IMR-90 (cell line): ENCODE data around the gene MEF2D. TPM values are rescaled to one million over a fixed set of nuclear protein-coding genes. Genes with fewer than 3 reads are reported as not detected.

Source experiments
- ATAC-seq: fragments of 200-7000 bp; cut with Tn5 transposase; 2 replicates; pipeline ENCODE4 v1.9.1; 2020; ENCODE audit warnings: low read depth, mild to moderate bottlenecking, moderate library complexity
- BruUV-seq: library from RNA; stranded (reverse); fragments of 400-500 nt; replicated peaks from 2 replicates; lab custom pipeline; 2021; lab: Mats Ljungman, UMichigan
- CTCF ChIA-PET: fragments of 300-600 bp; formaldehyde crosslinking; extraction: SDS; loops from one replicate; lab custom pipeline; 2021; ENCODE audit warnings: antibody characterized with exemption; lab: Yijun Ruan, JAX
- POLR2A ChIA-PET: fragments of 300-600 bp; sonication (Branson Sonifier 250); formaldehyde crosslinking; loops from one replicate; lab custom pipeline; 2022; ENCODE audit warnings: antibody characterized with exemption; ENCODE audit not compliant: unreplicated experiment; lab: Charles Lee
- DNase-seq: peaks from one replicate; pipeline ENCODE4 v3.0.0; 2013
- H2AFZ ChIP-seq: replicated peaks from 2 replicates; pipeline ENCODE3; 2013; ENCODE audit warnings: low read length, mild to moderate bottlenecking; ENCODE audit not compliant: poor library complexity
- H2AK5ac ChIP-seq: 2 replicates; pipeline ENCODE4 v1.6.1; 2013; ENCODE audit warnings: low read depth, low read length, inconsistent platforms
- H2AK9ac ChIP-seq: replicated peaks from 2 replicates; pipeline ENCODE3; 2013; ENCODE audit warnings: mild to moderate bottlenecking, low read depth, low read length, moderate library complexity; ENCODE audit not compliant: poor library complexity
- H2BK120ac ChIP-seq: 2 replicates; pipeline ENCODE4 v1.6.1; 2013; ENCODE audit warnings: low read depth, low read length, inconsistent platforms
- H2BK15ac ChIP-seq: 3 replicates; pipeline ENCODE4 v1.6.1; 2013; ENCODE audit warnings: low read depth, low read length, inconsistent platforms
- H2BK20ac ChIP-seq: 2 replicates; pipeline ENCODE4 v1.6.1; 2013; ENCODE audit warnings: low read depth, mild to moderate bottlenecking, inconsistent platforms, low read length, moderate library complexity
- H2BK5ac ChIP-seq: 2 replicates; pipeline ENCODE4 v1.6.1; 2013; ENCODE audit warnings: mild to moderate bottlenecking, low read depth, low read length, inconsistent platforms; ENCODE audit not compliant: poor library complexity, severe bottlenecking
- H3K14ac ChIP-seq: replicated peaks from 2 replicates; pipeline ENCODE4 v1.6.1; 2013; ENCODE audit warnings: low read depth, low read length, inconsistent platforms
- H3K18ac ChIP-seq: 2 replicates; pipeline ENCODE4 v1.6.1; 2013; ENCODE audit warnings: low read depth, low read length, control low read depth
- H3K23ac ChIP-seq: 2 replicates; pipeline ENCODE4 v1.6.1; 2013; ENCODE audit warnings: low read depth, low read length, inconsistent platforms
- H3K27ac ChIP-seq: 2 replicates; pipeline ENCODE4 v1.5.1; 2013; ENCODE audit warnings: mild to moderate bottlenecking, control low read depth, low read length; ENCODE audit not compliant: insufficient read depth
- H3K27me3 ChIP-seq: 2 replicates; pipeline ENCODE4 v1.6.1; 2013; ENCODE audit warnings: low read length; ENCODE audit not compliant: control insufficient read depth, insufficient read depth
- H3K36me3 ChIP-seq: 2 replicates; pipeline ENCODE4 v1.6.1; 2013; ENCODE audit warnings: low read length, mixed read lengths; ENCODE audit not compliant: control insufficient read depth, insufficient read depth
- H3K4ac ChIP-seq: 2 replicates; pipeline ENCODE4 v1.6.1; 2013; ENCODE audit warnings: low read depth, low read length, inconsistent platforms
- H3K4me1 ChIP-seq: 2 replicates; pipeline ENCODE4 v1.6.1; 2013; ENCODE audit warnings: low read length, mixed read lengths; ENCODE audit not compliant: control insufficient read depth, insufficient read depth
- H3K4me2 ChIP-seq: 2 replicates; pipeline ENCODE4 v1.6.1; 2013; ENCODE audit warnings: low read depth, mild to moderate bottlenecking, control low read depth, low read length, moderate library complexity
- H3K4me3 ChIP-seq: 2 replicates; pipeline ENCODE4 v1.5.1; 2013; ENCODE audit warnings: low read depth, mild to moderate bottlenecking, control low read depth, low read length, moderate library complexity; ENCODE audit not compliant: insufficient read depth
- H3K56ac ChIP-seq: 2 replicates; pipeline ENCODE4 v1.6.1; 2013; ENCODE audit warnings: low read length, inconsistent platforms; ENCODE audit not compliant: insufficient read depth; ENCODE audit errors: extremely low read depth
- H3K79me1 ChIP-seq, 2 experiments: 2 replicates each; pipeline ENCODE4 v1.6.1; 2013; ENCODE audit warnings: low read length in 2 of 2, inconsistent platforms in 1 of 2, low read depth in 1 of 2
- H3K9ac ChIP-seq: 2 replicates; pipeline ENCODE4 v1.6.1; 2013; ENCODE audit warnings: low read depth, low read length, control low read depth
- H3K9me1 ChIP-seq: 2 replicates; pipeline ENCODE4 v1.6.1; 2013; ENCODE audit warnings: low read length, inconsistent platforms; ENCODE audit not compliant: insufficient read depth
- H3K9me3 ChIP-seq: 2 replicates; pipeline ENCODE4 v1.6.1; 2013; ENCODE audit warnings: low read length; ENCODE audit not compliant: control insufficient read depth, insufficient read depth
- H4K20me1 ChIP-seq: 2 replicates; pipeline ENCODE4 v1.6.1; 2013; ENCODE audit warnings: low read length, inconsistent platforms; ENCODE audit not compliant: insufficient read depth
- H4K5ac ChIP-seq: 2 replicates; pipeline ENCODE4 v1.6.1; 2013; ENCODE audit warnings: mild to moderate bottlenecking, low read depth, low read length, control low read depth
- H4K8ac ChIP-seq, 2 experiments: 2 replicates each; pipeline ENCODE4 v1.6.1; 2013; ENCODE audit warnings: low read depth in 2 of 2, low read length in 2 of 2, control low read depth in 1 of 2, inconsistent platforms in 1 of 2
- H4K91ac ChIP-seq: 2 replicates; pipeline ENCODE4 v1.6.1; 2013; ENCODE audit warnings: low read depth, low read length, inconsistent platforms; ENCODE audit not compliant: insufficient read depth
- BHLHE40 ChIP-seq: fragments of 150-350 bp; IDR thresholded peaks from 2 replicates; pipeline ENCODE4 v1.6.1; 2016; ENCODE audit warnings: mild to moderate bottlenecking, low read depth, low read length
- CEBPB ChIP-seq: IDR thresholded peaks from 2 replicates; pipeline ENCODE4 v1.6.1; 2012; ENCODE audit warnings: low read depth, low read length, improper control_type of control experiment
- CHD1 ChIP-seq: IDR thresholded peaks from 2 replicates; pipeline ENCODE4 v1.6.1; 2012; ENCODE audit warnings: low read depth, low read length, improper control_type of control experiment
- ELK1 ChIP-seq: fragments of 150-350 bp; IDR thresholded peaks from 2 replicates; pipeline ENCODE4 v1.6.1; 2016; ENCODE audit warnings: low read depth, mild to moderate bottlenecking, low read length, moderate library complexity, borderline replicate concordance
- FOS ChIP-seq: fragments of 150-350 bp; IDR thresholded peaks from 2 replicates; pipeline ENCODE4 v1.6.1; 2016; ENCODE audit warnings: low read depth, low read length
- MAFK ChIP-seq: IDR thresholded peaks from 2 replicates; pipeline ENCODE4 v1.6.1; 2012; ENCODE audit warnings: low read depth, low read length, improper control_type of control experiment
- MAZ ChIP-seq: IDR thresholded peaks from 2 replicates; pipeline ENCODE4 v1.6.1; 2012; ENCODE audit warnings: low read depth, mild to moderate bottlenecking, low read length, improper control_type of control experiment, moderate library complexity, borderline replicate concordance
- MXI1 ChIP-seq: IDR thresholded peaks from 2 replicates; pipeline ENCODE4 v1.6.1; 2012; ENCODE audit warnings: low read depth, mild to moderate bottlenecking, low read length, moderate library complexity, borderline replicate concordance
- NFE2L2 ChIP-seq: fragments of 150-350 bp; IDR thresholded peaks from 2 replicates; pipeline ENCODE4 v1.6.1; 2016; ENCODE audit warnings: low read depth, mild to moderate bottlenecking, low read length
- POLR2A ChIP-seq: IDR thresholded peaks from 2 replicates; pipeline ENCODE4 v1.6.1; 2012; ENCODE audit warnings: mild to moderate bottlenecking, low read depth, low read length
- RAD21 ChIP-seq: IDR thresholded peaks from 2 replicates; pipeline ENCODE4 v1.6.1; 2012; ENCODE audit warnings: low read length, improper control_type of control experiment
- RCOR1 ChIP-seq: IDR thresholded peaks from 2 replicates; pipeline ENCODE4 v1.6.1; 2012; ENCODE audit warnings: mild to moderate bottlenecking, low read length, improper control_type of control experiment; ENCODE audit not compliant: insufficient replicate concordance
- RFX5 ChIP-seq: IDR thresholded peaks from 2 replicates; pipeline ENCODE4 v1.8.0; 2012; ENCODE audit warnings: low read depth, mild to moderate bottlenecking, low read length, moderate library complexity
- SMC3 ChIP-seq: fragments of 150-350 bp; IDR thresholded peaks from 2 replicates; pipeline ENCODE4 v1.6.1; 2016; ENCODE audit warnings: low read depth, mild to moderate bottlenecking, antibody characterized with exemption, low read length, moderate library complexity
- WGBS, 2 experiments: methylation state at CpG; one replicate each; pipeline versions ENCODE4 v1.1.5 to v1.1.7; 2013; ENCODE audit warnings: missing lambda C conversion rate in 2 of 2; ENCODE audit not compliant: insufficient read length in 1 of 2; ENCODE audit errors: extremely low coverage in 2 of 2; 5-methylcytosine and 5-hydroxymethylcytosine counted together
- dilution Hi-C: fragments of 300-500 bp; cut with HindIII; formaldehyde crosslinking; loops from one replicate; pipeline ENCODE4 v1.14.3; 2018; ENCODE audit warnings: low sequenced_read_pairs; ENCODE audit not compliant: unreplicated experiment
- in situ Hi-C: fragments of 300-500 bp; cut with MboI; formaldehyde crosslinking; loops from 3 replicates; pipeline ENCODE4 v1.14.3; 2019; ENCODE audit warnings: low sequenced_read_pairs, inconsistent platforms, mixed read lengths
- intact Hi-C: fragments of 100-400 bp; cut with micrococcal nuclease; formaldehyde crosslinking; loops from 2 replicates; pipeline ENCODE4 v1.10.0; 2022
- polyA plus RNA-seq, 3 experiments: library from polyadenylated mRNA; depleted of rRNA; stranded (reverse); fragments of >200 nt; gene quantifications; 2 replicates each; pipeline ENCODE4 v1.2.3, GENCODE V29; 2012; ENCODE audit warnings: low replicate concordance in 1 of 3
- total RNA-seq: library from RNA; depleted of rRNA; stranded (reverse); fragments of >200 nt; gene quantifications from 2 replicates; pipeline ENCODE4 v1.2.3, GENCODE V29; 2012
- TF ChIP-seq, protein P1 (sequence below): conservative IDR thresholded peaks from 2 replicates; pipeline ENCODE4 v1.5.1; 2012; ENCODE audit warnings: mild to moderate bottlenecking, low read depth, low read length, improper control_type of control experiment
- TF ChIP-seq, protein P2 (sequence below): fragments of 150-350 bp; IDR thresholded peaks from 2 replicates; pipeline ENCODE4 v1.6.1; 2017; ENCODE audit warnings: mild to moderate bottlenecking, antibody characterized with exemption, low read length, low read depth

MEF2D gene
- total and polyA plus RNA-seq, 2 of the 4 experiments (the other 2 are of a cell fraction): 2.9 to 20.0 TPM

DNA sequence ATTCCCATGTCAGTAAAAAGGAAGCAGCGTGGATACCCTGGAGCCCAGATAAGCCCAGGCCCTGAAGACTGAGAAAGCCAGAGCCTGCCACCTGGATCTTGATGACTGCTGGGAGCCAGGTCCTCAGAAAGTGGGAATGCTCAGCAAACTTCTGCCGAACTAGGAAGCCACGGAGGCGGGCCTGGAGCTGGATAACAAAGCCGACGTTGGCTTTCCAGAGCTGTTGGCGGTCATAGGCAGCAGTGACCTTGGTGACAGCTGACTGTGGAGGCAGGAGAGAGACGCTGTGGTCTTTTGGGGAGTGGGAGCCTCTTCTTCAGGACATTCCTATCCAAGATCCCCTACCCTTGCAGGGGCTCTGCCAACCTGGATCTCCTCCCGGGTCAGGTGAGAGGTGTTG lies 47.4 kb upstream of the MEF2D start:
- no peak overlapping the region for H3K4ac ChIP-seq
- no peak overlapping the region for H2BK5ac ChIP-seq
- DNase-seq (no peak), ATAC-seq (no peak)
- 100% methylated on average over 1 of the region's 9 CpGs; no CpG with 5 or more reads in 1 of the 2 experiments for WGBS, 2 experiments
- no peaks in the 10 kb centered on the region for H3K9me3 ChIP-seq
- no peak overlapping the region for H2AK9ac ChIP-seq
- H3K4me2 ChIP-seq: no peak overlapping the region
- peaks cover 0 to 16% of the 10 kb centered on the region in 2 experiments; a peak in 2 of 4 replicates for H3K79me1 ChIP-seq
- H2BK120ac ChIP-seq: no peak overlapping the region
- no peak overlapping the region for H3K4me3 ChIP-seq
- no peak overlapping the region for H3K27ac ChIP-seq
- H4K91ac ChIP-seq: no peak overlapping the region
- in situ Hi-C loops (no loop called here), intact Hi-C loops (no loop called here), dilution Hi-C loops (no loop called here)
- no peaks in the 10 kb centered on the region for H4K20me1 ChIP-seq
- H3K4me1 ChIP-seq: no peaks in the 10 kb centered on the region
- peaks cover 13% of the 10 kb centered on the region for H3K9me1 ChIP-seq
- BruUV-seq: no TSS peak
- no peak overlapping the region for H3K23ac ChIP-seq
- H3K56ac ChIP-seq: no peak overlapping the region
- H3K9ac ChIP-seq: no peak overlapping the region
- H3K27me3 ChIP-seq: no peaks in the 10 kb centered on the region
- H3K14ac ChIP-seq: no peak overlapping the region
- H3K36me3 ChIP-seq: peaks cover 14% of the 10 kb centered on the region
- H2BK15ac ChIP-seq: no peak overlapping the region
- no peak overlapping the region for H4K8ac ChIP-seq
- ChIA-PET CTCF (no interaction called here), POLR2A (no interaction called here)
- TF ChIP-seq MXI1 (no peak), ELK1 (no peak), CEBPB (no peak), FOS (no peak), CHD1 (no peak), NFE2L2 (no peak), BHLHE40 (no peak), POLR2A (no peak), MAFK (no peak), SMC3 (no peak), RCOR1 (no peak), RFX5 (no peak), RAD21 (no peak), MAZ (no peak)
- TF ChIP-seq, protein P1, sequence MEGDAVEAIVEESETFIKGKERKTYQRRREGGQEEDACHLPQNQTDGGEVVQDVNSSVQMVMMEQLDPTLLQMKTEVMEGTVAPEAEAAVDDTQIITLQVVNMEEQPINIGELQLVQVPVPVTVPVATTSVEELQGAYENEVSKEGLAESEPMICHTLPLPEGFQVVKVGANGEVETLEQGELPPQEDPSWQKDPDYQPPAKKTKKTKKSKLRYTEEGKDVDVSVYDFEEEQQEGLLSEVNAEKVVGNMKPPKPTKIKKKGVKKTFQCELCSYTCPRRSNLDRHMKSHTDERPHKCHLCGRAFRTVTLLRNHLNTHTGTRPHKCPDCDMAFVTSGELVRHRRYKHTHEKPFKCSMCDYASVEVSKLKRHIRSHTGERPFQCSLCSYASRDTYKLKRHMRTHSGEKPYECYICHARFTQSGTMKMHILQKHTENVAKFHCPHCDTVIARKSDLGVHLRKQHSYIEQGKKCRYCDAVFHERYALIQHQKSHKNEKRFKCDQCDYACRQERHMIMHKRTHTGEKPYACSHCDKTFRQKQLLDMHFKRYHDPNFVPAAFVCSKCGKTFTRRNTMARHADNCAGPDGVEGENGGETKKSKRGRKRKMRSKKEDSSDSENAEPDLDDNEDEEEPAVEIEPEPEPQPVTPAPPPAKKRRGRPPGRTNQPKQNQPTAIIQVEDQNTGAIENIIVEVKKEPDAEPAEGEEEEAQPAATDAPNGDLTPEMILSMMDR: no peak
- TF ChIP-seq, protein P2, sequence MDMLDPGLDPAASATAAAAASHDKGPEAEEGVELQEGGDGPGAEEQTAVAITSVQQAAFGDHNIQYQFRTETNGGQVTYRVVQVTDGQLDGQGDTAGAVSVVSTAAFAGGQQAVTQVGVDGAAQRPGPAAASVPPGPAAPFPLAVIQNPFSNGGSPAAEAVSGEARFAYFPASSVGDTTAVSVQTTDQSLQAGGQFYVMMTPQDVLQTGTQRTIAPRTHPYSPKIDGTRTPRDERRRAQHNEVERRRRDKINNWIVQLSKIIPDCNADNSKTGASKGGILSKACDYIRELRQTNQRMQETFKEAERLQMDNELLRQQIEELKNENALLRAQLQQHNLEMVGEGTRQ: no peak
- H4K5ac ChIP-seq: no peak overlapping the region
- no peak overlapping the region for H2AK5ac ChIP-seq
- no peak overlapping the region for H2BK20ac ChIP-seq
- H3K18ac ChIP-seq: no peak overlapping the region
- no peak overlapping the region for H2AFZ ChIP-seq
